Breast epithelium (tissue), 3 donors: ENCODE results near the gene FASTK.

Experiments
- CTCF ChIP-seq, 3 donors: fragments of 450-650 bp; IDR thresholded peaks; one replicate each; pipeline ENCODE4 v1.5.1; 2016 to 2017; ENCODE audit warnings: antibody characterized with exemption in 3 of 3, mild to moderate bottlenecking in 3 of 3, moderate library complexity in 3 of 3
- POLR2A ChIP-seq: fragments of 450-650 bp; IDR thresholded peaks from one replicate; pipeline ENCODE4 v1.6.1; 2016; ENCODE audit warnings: antibody characterized with exemption, mild to moderate bottlenecking, moderate library complexity
- POLR2AphosphoS5 ChIP-seq, 3 donors: sonication (generic); formaldehyde crosslinking; IDR thresholded peaks; one replicate each; pipeline ENCODE4 v1.6.1; 2017; ENCODE audit warnings: antibody characterized with exemption in 3 of 3

DNA sequence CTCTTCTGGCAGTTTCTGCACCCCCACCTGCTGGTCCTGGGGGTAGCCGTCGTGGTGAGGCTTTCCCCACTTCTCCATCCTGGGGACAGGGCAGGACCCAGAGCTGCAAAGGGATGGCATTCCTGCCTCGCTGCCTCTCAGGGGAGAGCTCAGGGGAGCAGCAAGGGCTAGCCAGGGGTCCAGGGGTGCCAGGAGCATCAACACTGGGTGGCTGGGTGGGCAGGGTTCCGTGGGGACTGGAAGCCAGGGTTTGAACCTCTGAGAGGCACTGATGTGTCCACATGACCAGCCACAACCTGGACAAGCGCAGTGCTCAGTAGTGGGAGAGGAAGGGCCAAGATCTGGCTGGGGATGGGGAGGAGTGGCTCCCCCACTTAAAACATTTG, 46.8 kb downstream of the FASTK start:
- no peak for TF ChIP-seq CTCF (IDR thresholded peaks at IDR 0.05)
- TF ChIP-seq POLR2A: no peak
- TF ChIP-seq POLR2AphosphoS5 (IDR thresholded peaks at IDR 0.05): no peak
